DMS153 treated with DMSO at 0.1 percent for 48 hours (cell line): ENCODE measurements around the gene FRMD4A.

Experiments
- DNase-seq: peaks from one replicate; lab custom pipeline; 2025; ENCODE audit not compliant: unreplicated experiment; lab: John Stamatoyannopoulos, UW

The FRMD4A gene

GRCh38 chr10:13712837-13713581, 617.7 kb downstream of the FRMD4A start:
- no peak for DNase-seq

GRCh38 chr10:13712476-13712836, 618.3 kb downstream of the FRMD4A start:
- no peak for DNase-seq

GRCh38 chr10:13711291-13711690, 619.4 kb downstream of the FRMD4A start:
- no peak for DNase-seq

- no peak for DNase-seq
Measured at GRCh38 chr10:13709931-13710650, 620.6 kb downstream of the FRMD4A start.

GRCh38 chr10:13708256-13708990, 622.3 kb downstream of the FRMD4A start:
- DNase-seq: no peak

GRCh38 chr10:13707156-13707881, 623.4 kb downstream of the FRMD4A start:
- DNase-seq: no peak

GRCh38 chr10:13706604-13707003, 624.1 kb downstream of the FRMD4A start:
- no peak for DNase-seq

- no peak for DNase-seq
Measured at GRCh38 chr10:13706175-13706574, 624.5 kb downstream of the FRMD4A start.

- DNase-seq: no peak
Measured at GRCh38 chr10:13705526-13706174, 625.1 kb downstream of the FRMD4A start.

GRCh38 chr10:13704964-13705363, 625.8 kb downstream of the FRMD4A start:
- no peak for DNase-seq

- no peak for DNase-seq
Measured at GRCh38 chr10:13703997-13704536, 626.7 kb downstream of the FRMD4A start.

- no peak for DNase-seq
Measured at GRCh38 chr10:13703101-13703818, 627.5 kb downstream of the FRMD4A start.

GRCh38 chr10:13701157-13701919, 629.4 kb downstream of the FRMD4A start:
- DNase-seq: no peak

GRCh38 chr10:13700473-13701144, 630.1 kb downstream of the FRMD4A start:
- DNase-seq: no peak

- DNase-seq: no peak
Measured at GRCh38 chr10:13699216-13699615, 631.5 kb downstream of the FRMD4A start.

- no peak for DNase-seq
Measured at GRCh38 chr10:13698217-13698616, 632.5 kb downstream of the FRMD4A start.

- no peak for DNase-seq
Measured at GRCh38 chr10:13696071-13696470, 634.7 kb downstream of the FRMD4A start.

- no peak for DNase-seq
Measured at GRCh38 chr10:13695588-13695987, 635.1 kb downstream of the FRMD4A start.
